ENCODE results near the gene NCAM1.
"Not testable (repeated sequence)": the region's sequence is repeated elsewhere in the genome, so short reads cannot be mapped to it uniquely, and the experiment has no call there.

Gene NCAM1

DNA sequence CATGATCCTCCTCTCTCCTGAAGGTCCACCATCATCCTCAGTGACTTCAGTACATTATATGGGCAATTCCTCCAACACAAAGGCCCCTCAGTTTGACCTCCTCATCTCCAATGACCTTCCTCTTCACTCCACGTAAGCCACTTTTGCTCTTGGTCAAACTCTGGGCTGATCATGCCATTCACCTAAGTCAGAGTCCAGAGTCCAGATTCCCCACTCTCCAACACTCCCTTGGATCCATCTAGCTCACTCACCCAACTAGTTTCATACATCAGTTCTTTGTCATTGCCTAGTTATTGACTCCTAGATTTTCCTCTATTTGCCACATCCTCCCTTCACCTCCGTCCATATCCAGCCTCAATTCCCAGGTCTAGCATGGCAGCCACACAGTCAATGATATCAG, 322.7 kb downstream of the NCAM1 start:
- DNase-seq, result no peak

- DNase-seq, result no peak
Observed at GRCh38 chr11:113286009-113286408, 324.8 kb downstream of the NCAM1 start.

DNA sequence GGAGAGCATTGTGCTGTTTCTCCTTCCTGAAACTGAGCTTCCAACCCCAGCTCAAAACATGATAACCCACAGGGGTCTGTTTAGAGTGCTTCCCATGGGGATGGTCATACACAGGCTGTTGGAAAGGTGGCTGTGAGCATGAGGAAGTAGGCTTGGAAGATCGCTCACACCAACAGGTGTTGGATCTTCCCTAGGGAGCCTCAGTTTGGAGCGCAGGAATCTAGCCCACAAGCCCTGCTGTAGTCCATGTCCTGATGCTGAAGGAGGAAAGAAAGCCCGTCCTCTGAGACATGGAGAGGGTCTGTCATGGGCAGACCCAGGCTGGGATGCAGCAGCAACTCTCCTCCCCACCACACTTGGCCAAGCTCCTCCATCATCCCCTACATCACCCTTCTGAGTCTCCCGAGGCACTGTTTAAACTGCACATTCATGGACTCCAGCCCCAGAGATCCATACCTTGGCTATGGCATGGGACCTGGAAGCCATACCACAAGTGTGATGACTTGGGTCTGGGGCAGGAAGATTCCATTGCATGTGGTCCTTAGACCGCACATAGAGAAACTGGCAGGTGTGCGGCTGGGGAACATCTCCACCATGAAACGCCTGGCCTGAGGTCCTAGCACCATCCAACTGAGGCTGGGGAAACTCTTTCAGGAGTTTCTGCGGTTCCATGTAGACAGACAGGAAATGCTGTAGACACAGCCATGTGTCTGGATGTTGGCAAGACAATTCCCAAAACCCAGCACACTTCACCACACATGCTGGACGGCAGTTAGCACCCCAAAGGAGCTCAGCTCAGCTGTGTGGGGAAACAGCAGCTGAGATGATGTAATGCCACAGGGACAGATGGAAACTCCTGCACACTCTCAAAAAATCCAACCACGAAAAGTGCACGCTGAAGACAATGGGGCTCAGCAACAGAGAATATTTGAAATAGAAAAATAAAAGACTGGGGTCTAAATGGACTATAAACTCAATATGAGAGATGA, 325.6 kb downstream of the NCAM1 start:
- DNase-seq, result no peak

DNA sequence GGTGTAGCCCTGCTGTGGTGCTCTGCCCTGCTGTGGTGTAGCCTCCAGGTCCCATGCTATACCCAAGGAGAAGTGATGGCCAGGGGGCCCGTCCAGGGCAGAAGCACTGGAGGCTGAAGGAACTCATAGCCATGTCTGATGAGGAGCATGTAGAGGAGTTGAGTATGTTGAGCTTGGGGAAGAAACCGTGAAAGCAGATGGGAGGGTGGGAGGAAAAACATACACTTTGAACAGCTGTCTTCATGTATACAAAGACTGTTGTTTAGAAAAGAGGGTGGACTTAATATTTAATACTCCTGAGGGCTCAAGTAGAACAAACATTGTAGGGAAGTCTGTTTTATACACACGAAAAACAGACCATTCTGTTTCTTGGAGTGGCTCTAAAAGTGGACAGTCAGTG, 326.6 kb downstream of the NCAM1 start:
- no peak for DNase-seq

DNA sequence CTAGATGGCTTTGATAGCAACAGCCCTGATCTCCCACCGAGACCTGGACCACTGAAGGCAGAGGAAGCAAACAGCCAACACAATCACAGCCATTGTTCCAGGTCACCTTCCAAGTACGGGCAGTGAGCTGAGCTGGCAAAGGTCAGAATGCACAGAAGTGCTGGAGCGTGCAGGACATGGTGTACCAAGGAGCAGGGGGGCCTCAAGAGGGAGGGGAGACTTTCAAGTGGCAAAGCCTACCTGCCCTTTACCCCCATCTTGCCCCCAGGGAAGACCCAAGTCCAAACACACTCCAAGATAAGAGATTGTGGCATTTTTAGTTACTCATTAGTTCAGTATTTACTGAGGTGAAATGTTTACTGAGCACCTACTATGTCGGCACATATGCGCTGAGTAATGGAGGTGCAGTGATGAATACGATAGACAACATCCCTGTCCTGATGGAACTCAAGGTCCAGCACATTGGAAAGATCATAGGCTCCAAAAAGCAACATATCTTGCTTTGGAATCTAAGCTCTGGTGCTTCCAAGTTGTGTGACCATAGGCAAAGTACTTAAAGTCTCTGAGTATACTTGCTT, 327.2 kb downstream of the NCAM1 start:
- DNase-seq, result no peak

DNA sequence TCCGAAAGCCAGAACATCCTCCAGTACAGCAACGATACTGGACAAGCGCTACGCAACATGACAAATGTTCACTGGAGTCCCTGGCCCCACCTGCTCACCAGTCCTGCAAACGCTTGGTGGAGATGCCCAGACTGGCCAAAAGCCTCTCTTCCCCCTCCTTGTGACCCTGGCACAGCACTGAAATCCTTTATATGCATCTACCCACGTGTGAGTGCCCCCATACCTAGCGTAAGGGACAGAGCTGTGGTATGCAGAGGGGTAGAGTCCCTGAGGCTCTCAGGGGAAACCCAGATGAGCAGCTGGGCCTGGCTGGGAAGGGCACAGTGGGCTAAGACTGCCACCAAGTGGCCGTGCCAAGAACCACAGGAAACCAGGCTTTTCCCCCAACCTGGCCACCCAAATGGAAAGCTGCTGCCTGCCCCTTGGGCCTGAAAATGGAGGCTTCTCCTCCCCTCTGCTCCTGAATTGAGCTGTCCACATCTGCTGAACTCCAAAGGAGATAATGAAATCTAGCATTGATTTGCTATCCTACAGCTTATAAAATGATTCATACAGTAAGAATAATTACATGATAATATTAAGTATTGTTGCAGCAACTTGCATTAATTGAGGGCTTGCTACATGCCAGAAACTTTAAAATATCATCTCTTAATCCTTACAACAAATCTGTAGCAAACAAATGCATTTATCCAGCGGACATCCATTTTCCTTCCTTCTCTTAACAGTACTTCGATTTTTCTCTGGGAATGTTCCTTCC, 328.4 kb downstream of the NCAM1 start:
- peak; percentile 31 for DNase-seq

- DNase-seq, result no peak
Observed at GRCh38 chr11:113293936-113294335, 332.7 kb downstream of the NCAM1 start.

- no peak for DNase-seq
Observed at GRCh38 chr11:113295993-113296392, 334.8 kb downstream of the NCAM1 start.

DNA sequence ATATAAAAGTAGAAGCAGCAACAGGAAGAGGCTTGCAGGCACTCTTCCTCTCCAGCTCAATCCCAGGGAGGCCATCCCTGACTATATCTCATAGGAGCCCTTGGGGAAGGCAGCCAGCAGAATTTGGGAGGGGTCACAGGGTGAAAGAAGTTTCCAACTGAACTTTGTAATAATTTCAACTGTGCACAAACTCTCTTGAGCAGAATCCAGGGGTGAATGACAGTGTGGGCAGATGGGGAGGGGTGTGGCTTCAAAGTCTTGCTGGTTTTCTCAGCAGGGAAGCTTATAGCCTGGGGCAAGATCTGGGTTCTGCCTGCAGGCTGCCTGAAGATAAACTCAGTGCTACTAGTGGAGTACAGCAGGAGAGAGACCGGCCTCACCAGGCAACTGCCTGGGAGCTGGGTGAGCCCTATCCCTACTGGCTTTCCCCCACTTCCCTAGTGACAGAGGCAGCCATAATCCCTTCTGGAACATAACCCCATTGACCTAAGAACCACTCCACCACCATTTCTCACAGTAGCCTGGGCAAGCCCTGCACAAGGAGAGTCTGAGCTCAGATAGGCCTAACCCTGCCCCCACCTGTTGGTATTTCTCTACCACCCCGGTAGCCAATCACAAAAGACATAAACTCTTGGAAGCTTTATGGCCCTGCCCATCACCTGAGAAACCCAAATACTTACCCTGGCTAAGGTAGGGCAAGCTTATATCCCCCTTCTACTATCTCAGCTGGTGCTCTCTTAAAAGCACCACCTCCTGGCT, 335.4 kb downstream of the NCAM1 start:
- no peak for DNase-seq

DNA sequence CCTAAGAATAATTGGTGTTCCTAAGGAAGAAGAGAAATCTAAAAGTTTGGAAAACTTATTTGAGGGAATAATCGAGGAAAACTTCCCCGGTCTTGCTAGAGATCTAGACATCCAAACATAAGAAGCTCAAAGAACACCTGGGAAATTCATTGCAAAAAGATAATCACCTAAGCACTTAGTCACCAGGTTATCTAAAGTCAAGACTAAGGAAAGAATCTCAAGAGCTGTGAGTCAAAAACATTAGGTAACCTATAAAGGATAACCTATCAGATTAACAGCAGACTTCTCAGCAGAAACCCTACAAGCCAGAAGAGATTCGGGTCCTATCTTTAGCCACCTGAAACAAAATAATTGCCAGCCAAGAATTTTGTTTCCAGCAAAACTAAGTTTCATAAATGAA, 337.3 kb downstream of the NCAM1 start:
- not testable (repeated sequence) for DNase-seq

DNA sequence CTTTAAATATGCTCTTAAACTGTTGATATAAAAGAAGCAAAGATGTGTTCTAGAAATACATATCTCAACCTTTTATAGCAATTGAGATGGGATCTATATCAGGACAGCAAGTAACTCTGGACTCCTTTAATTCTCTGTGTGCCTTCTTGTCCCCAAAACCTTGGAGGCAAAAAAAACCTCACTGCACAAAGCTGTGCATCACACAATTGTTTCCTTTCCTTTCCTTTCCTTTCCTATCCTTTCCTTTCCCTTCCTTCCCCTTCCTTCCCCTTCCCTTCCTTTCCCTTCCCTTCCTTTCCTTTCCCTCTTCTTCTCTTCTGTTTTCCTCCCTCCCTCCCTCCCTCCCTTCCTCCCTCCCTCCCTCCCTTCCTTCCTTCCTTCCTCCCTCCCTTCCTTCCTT, 343.7 kb downstream of the NCAM1 start:
- no peak for DNase-seq

GRCh38 chr11:113305440-113306336, 344.5 kb downstream of the NCAM1 start:
- DNase-seq, result peak; percentile 34

- no peak for DNase-seq
Observed at GRCh38 chr11:113308601-113309000, 347.4 kb downstream of the NCAM1 start.

- DNase-seq, result no peak
Observed at GRCh38 chr11:113311536-113311935, 350.3 kb downstream of the NCAM1 start.

GRCh38 chr11:113313601-113314000, 352.4 kb downstream of the NCAM1 start:
- no peak for DNase-seq

GRCh38 chr11:113314065-113314388, 352.8 kb downstream of the NCAM1 start:
- no peak for DNase-seq

DNA sequence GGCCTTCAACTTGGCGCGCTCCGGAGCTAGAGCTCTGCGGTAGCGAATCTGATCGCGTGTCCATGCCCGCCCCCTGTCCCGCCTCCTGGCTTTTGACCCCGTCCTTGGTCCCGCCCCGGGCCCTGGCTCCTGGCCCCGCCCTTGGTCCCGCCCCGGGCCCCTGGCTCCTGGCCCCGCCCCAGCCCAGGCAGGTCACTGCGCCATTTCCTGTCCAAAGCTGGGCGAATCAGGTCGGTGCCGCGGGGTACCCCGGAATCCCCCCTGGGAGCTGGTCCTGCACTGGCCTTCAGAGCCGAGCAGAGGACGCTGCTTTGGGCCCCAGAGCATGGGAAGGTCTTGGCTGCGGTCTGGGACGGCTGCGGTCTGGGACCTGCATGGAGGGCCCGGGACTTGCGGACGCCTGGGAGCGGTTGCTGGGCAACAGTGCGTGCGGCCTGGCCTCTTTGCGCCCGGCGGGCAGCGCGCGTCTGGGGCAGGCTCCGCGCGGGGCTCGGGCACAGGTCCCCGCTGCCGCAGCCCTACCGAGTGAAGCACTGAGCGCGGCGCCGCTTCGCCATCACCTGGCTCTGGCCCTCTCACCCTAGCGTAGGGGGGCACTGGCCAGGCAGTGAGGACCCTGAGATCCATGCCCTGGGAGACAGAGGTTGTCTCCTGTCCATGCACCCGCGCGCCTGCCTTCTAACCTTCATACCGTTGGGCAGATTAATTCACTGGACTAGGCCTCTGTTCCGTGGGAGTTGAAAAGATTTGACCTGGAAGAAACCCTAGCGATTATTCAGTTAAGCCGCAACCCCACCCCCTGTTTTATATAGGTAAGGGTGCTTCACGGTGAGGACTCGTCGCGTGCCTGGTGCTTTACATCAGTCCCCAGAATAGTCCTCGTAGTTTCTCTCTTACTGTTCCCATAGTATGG, 353.4 kb downstream of the NCAM1 start, which contains the start of gene TTC12:
Gene TTC12 (plus strand): TSS at position 195 of the 913 bp plus-strand sequence. CDS start 1,675 bp downstream, outside the sequence.
- peak; percentile 85 for DNase-seq

- no peak for DNase-seq
Observed at GRCh38 chr11:113315811-113316210, 354.6 kb downstream of the NCAM1 start.

DNA sequence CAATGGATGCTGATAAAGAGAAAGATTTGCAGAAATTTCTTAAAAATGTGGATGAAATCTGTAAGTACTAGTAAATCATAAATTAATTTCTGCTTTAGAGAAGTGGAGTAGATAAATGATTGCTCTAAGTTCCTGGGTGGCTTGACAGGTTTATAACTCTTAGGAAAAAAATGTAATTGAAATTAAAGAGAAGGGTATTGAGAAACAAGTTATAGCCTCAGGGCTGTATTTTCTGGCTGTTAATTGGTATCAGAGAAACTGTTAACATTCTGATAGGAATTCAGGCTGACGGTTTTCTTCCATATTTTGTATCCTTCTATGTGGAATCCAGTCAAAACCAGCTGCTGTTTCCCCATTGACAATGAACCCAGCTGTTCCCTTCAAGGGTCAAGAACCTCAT, 355.0 kb downstream of the NCAM1 start:
- DNase-seq, result no peak

DNA sequence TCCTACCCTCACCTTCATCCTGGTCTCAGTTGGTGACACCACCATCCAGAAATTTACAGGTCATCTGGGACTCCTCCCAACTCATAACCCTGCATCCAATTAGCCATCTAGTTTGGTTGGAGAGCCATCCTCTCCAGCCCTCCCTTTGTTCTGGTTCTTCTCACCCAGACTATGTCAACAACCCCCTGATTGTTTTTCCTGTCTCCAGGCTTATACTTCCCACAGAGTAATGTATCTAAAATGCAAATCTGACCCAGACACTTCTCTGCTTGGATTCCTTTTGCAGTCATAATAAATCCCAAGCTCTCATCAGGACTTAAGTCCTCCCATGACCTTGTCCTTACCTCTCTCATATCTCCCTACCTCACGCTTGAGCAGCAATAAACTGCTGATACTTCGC, 356.1 kb downstream of the NCAM1 start:
- DNase-seq, result no peak

DNA sequence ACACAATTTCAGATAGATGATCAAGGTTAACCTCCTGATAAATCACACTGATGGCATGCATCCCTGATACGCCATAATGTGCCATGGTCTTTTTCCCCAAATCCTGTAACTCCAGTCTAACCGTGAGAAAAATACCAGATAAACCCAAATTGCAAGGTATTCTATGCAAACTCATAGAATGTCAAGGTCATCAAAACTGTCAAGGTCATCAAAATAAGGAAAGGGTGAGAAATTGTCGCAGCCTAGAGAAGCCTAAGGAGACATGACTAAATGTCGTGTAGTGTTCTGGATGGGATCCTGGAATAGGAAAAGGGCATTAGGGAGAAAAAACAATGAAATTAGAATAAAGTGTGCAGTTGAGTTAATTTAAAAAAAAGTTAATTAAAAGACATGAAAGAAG, 357.9 kb downstream of the NCAM1 start:
- no peak for DNase-seq
